A673 (cell line): Measurements from ENCODE around the gene CUL1. TPM values are rescaled to one million over a fixed set of nuclear protein-coding genes. Genes with fewer than 3 reads are reported as not detected.

ENCODE experiments used
- BruUV-seq: library from RNA; stranded (reverse); fragments of 400-500 nt; replicated peaks from 2 replicates; lab custom pipeline; 2021; lab: Mats Ljungman, UMichigan
- CTCF ChIA-PET: fragments of 300-600 bp; sonication (Branson Sonifier 250); formaldehyde crosslinking; loops from one replicate; lab custom pipeline; 2022; ENCODE audit warnings: antibody characterized with exemption; lab: Charles Lee
- POLR2A ChIA-PET: fragments of 300-600 bp; sonication (Branson Sonifier 250); formaldehyde crosslinking; loops from one replicate; lab custom pipeline; 2022; ENCODE audit warnings: antibody characterized with exemption; ENCODE audit not compliant: low non-redundant PET; lab: Charles Lee
- DNase-seq: peaks from one replicate; pipeline ENCODE4 v3.0.0-alpha.2; 2015; ENCODE audit warnings: low spot score
- H3K27ac ChIP-seq: fragments of 200-600 bp; sonication (generic); 2 replicates; pipeline ENCODE4 v1.5.1; 2016; ENCODE audit warnings: mixed run types, low read depth, mild to moderate bottlenecking, mixed read lengths, antibody characterized with exemption, low read length; ENCODE audit not compliant: poor library complexity, severe bottlenecking
- H3K27me3 ChIP-seq: fragments of 200-600 bp; sonication (generic); replicated peaks from 2 replicates; pipeline ENCODE4 v1.6.1; 2017; ENCODE audit warnings: mixed run types, low read depth, mild to moderate bottlenecking, mixed read lengths, antibody characterized with exemption, low read length; ENCODE audit not compliant: insufficient read depth, poor library complexity
- H3K36me3 ChIP-seq: fragments of 200-600 bp; sonication (generic); 2 replicates; pipeline ENCODE4 v1.6.1; 2016; ENCODE audit warnings: mixed run types, mild to moderate bottlenecking, mixed read lengths, antibody characterized with exemption, low read length; ENCODE audit not compliant: insufficient read depth, poor library complexity, severe bottlenecking
- H3K4me1 ChIP-seq: fragments of 200-600 bp; sonication (generic); 2 replicates; pipeline ENCODE4 v1.6.1; 2017; ENCODE audit warnings: mixed run types, mild to moderate bottlenecking, mixed read lengths, antibody characterized with exemption, low read length; ENCODE audit not compliant: insufficient read depth, poor library complexity, severe bottlenecking
- H3K4me3 ChIP-seq: fragments of 200-600 bp; sonication (generic); 2 replicates; pipeline ENCODE4 v1.5.1; 2016; ENCODE audit warnings: low read depth, mixed run types, mild to moderate bottlenecking, mixed read lengths, low read length; ENCODE audit not compliant: poor library complexity, severe bottlenecking
- H3K9me3 ChIP-seq: fragments of 200-600 bp; sonication (generic); 2 replicates; pipeline ENCODE4 v1.6.1; 2016; ENCODE audit warnings: mixed run types, low read depth, mild to moderate bottlenecking, mixed read lengths, antibody characterized with exemption, low read length; ENCODE audit not compliant: poor library complexity, severe bottlenecking
- EZH2 ChIP-seq: fragments of 200-600 bp; sonication (generic); IDR thresholded peaks from 2 replicates; pipeline ENCODE4 v1.6.1; 2017; ENCODE audit warnings: borderline replicate concordance, low read depth, mild to moderate bottlenecking, mixed read lengths, antibody characterized with exemption, low read length; ENCODE audit not compliant: poor library complexity, severe bottlenecking
- intact Hi-C: fragments of 100-400 bp; cut with micrococcal nuclease; formaldehyde crosslinking; loops from one replicate; pipeline ENCODE4 v1.10.0; 2022; ENCODE audit not compliant: unreplicated experiment
- total RNA-seq: library from RNA; stranded (reverse); gene quantifications from 2 replicates; pipeline ENCODE4 v1.2.3, GENCODE V29; 2021
- TF ChIP-seq, protein P1 (sequence below): fragments of 300-800, 200-600 bp; sonication (generic); conservative IDR thresholded peaks from 2 replicates; pipeline ENCODE4 v1.5.1; 2017; ENCODE audit warnings: low read depth, mild to moderate bottlenecking, antibody characterized with exemption, low read length, moderate library complexity, mixed read lengths

Gene CUL1
- total RNA-seq, 1 experiment from 2014 or later, result 75.5 TPM

- Histone ChIP-seq H3K27me3 (no peaks in the 10 kb centered on the region), H3K4me3 (no peak overlapping the region), H3K36me3 (peaks cover 48% of the 10 kb centered on the region), H3K27ac (peak overlapping the region; percentile 40), H3K9me3 (no peaks in the 10 kb centered on the region), H3K4me1 (peaks cover 20% of the 10 kb centered on the region)
- CTCF ChIA-PET, result no interaction called here
- intact Hi-C loops, result no loop called here
- TF ChIP-seq, protein P1, sequence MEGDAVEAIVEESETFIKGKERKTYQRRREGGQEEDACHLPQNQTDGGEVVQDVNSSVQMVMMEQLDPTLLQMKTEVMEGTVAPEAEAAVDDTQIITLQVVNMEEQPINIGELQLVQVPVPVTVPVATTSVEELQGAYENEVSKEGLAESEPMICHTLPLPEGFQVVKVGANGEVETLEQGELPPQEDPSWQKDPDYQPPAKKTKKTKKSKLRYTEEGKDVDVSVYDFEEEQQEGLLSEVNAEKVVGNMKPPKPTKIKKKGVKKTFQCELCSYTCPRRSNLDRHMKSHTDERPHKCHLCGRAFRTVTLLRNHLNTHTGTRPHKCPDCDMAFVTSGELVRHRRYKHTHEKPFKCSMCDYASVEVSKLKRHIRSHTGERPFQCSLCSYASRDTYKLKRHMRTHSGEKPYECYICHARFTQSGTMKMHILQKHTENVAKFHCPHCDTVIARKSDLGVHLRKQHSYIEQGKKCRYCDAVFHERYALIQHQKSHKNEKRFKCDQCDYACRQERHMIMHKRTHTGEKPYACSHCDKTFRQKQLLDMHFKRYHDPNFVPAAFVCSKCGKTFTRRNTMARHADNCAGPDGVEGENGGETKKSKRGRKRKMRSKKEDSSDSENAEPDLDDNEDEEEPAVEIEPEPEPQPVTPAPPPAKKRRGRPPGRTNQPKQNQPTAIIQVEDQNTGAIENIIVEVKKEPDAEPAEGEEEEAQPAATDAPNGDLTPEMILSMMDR, result no peak
- no peak for TF ChIP-seq EZH2
- POLR2A ChIA-PET, result no interaction called here
- DNase-seq, result no peak
- BruUV-seq, result no TSS peak
Measured at GRCh38 chr7:148830897-148831692, 132.4 kb downstream of the CUL1 start.

DNA sequence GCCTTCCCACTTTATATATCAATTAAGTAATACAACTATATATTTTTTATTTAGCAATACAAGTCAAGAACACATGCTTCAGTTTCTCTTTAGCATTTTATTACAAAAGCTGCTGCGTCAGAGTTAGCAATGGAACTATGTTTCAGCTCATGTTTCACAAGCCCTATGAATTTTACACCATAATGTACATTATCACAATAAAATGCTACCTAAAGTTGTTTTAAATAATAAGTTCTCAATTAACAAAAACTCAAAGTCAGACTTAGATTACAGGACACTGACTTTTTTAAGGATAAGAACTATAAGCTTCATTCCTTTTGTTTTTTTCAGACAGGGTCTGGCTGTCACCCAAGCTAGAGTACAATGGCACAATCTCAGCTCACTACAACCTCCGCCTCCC, 133.1 kb downstream of the CUL1 start:
- ChIA-PET CTCF (no interaction called here), POLR2A (no interaction called here)
- DNase-seq, result no peak
- Histone ChIP-seq H3K9me3 (no peaks in the 10 kb centered on the region), H3K36me3 (peaks cover 48% of the 10 kb centered on the region), H3K27ac (peak overlapping the region; percentile 40), H3K4me3 (no peak overlapping the region), H3K27me3 (no peaks in the 10 kb centered on the region), H3K4me1 (peaks cover 20% of the 10 kb centered on the region)
- BruUV-seq, result no TSS peak
- no peak for TF ChIP-seq EZH2
- TF ChIP-seq, protein P1, result no peak
- intact Hi-C loops, result no loop called here

DNA sequence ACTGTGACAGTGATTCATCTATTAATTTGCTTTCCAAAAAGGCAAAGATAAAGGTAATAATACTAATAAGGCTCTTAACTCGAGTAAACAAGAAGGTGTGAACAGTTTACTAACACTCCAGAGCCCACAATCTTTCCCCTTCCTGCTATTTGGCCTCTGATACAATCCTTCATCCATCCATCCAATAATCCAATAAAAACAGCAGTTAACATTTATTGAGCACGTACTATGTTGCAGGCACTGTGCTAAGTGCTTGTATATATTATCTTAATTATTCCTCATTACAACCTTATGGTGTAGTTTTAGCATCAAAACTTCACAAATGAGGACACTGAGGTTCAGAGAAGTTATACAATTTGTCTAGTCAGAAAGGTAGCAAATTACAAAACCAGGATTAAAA, 135.9 kb downstream of the CUL1 start:
- no peak for DNase-seq
- intact Hi-C loops, result no loop called here
- POLR2A ChIA-PET, result no interaction called here
- Histone ChIP-seq H3K4me3 (no peak overlapping the region), H3K27ac (no peak overlapping the region), H3K4me1 (peaks cover 23% of the 10 kb centered on the region), H3K9me3 (no peaks in the 10 kb centered on the region), H3K27me3 (no peaks in the 10 kb centered on the region), H3K36me3 (peaks cover 25% of the 10 kb centered on the region)
- CTCF ChIA-PET, result interaction anchor here (0.7 kb wide), 1 partner anchor 45 kb away, joined by 8 read pairs; no protein-coding TSS in a partner anchor
- no TSS peak for BruUV-seq
- no peak for TF ChIP-seq EZH2
- TF ChIP-seq, protein P1, result no peak
